ENCODE data around the gene CACNA2D3.

CACNA2D3 gene

GRCh38 chr3:54965746-54966145, 843.4 kb downstream of the CACNA2D3 start:
- Histone ChIP-seq H3K18ac (ENCODE audit: low read length) (no peak overlapping the region), H4K5ac (ENCODE audit: low read length) (no peak overlapping the region), H4K8ac (ENCODE audit: low read depth, low read length) (no peak overlapping the region), H3K4me3 (ENCODE audit: low read length) (no peak overlapping the region), H3K4me2 (ENCODE audit: low read length) (no peak overlapping the region), H2BK120ac (ENCODE audit: low read depth, low read length) (no peak overlapping the region), H3K4ac (ENCODE audit: low read depth, low read length) (no peak overlapping the region), H3K9ac (ENCODE audit: low read length) (no peak overlapping the region), H2BK5ac (ENCODE audit: low read length) (no peak overlapping the region), H3K79me1 (ENCODE audit: low read length) (no peaks in the 10 kb centered on the region), H3K56ac (ENCODE audit: low read length) (peak overlapping the region; percentile 19), H3K4me1 (ENCODE audit: control insufficient read depth, low read depth, low read length) (peaks cover 6% of the 10 kb centered on the region), H3K27me3 (ENCODE audit: insufficient read depth, low read length, poor library complexity) (no peaks in the 10 kb centered on the region), H2BK15ac (replicated peaks; ENCODE audit: low read depth) (no peak overlapping the region), H2AK5ac (ENCODE audit: low read length) (no peak overlapping the region), H3K23ac (ENCODE audit: low read length) (no peak overlapping the region), H3K27ac (ENCODE audit: low read depth, low read length) (no peak overlapping the region), H3K79me2 (ENCODE audit: control insufficient read depth, insufficient read depth, low read length) (no peaks in the 10 kb centered on the region), H3K36me3 (ENCODE audit: control insufficient read depth, insufficient read depth, low read length) (no peaks in the 10 kb centered on the region)
- no CpG with 5 or more reads among the region's 6 CpGs for WGBS (ENCODE audit: extremely low coverage, insufficient coverage, low lambda C conversion rate)
- peak; percentile 50 for DNase-seq

GRCh38 chr3:54966979-54967378, 844.6 kb downstream of the CACNA2D3 start:
- H3K79me1 ChIP-seq (ENCODE audit: low read length) = no peaks in the 10 kb centered on the region
- no peak overlapping the region for H3K23ac ChIP-seq (ENCODE audit: low read length)
- no peak overlapping the region for H3K4ac ChIP-seq (ENCODE audit: low read depth, low read length)
- H4K5ac ChIP-seq (ENCODE audit: low read length) = no peak overlapping the region
- H2AK5ac ChIP-seq (ENCODE audit: low read length) = no peak overlapping the region
- H3K79me2 ChIP-seq (ENCODE audit: control insufficient read depth, insufficient read depth, low read length) = no peaks in the 10 kb centered on the region
- H3K56ac ChIP-seq (ENCODE audit: low read length) = no peak overlapping the region
- no peak overlapping the region for H3K4me3 ChIP-seq (ENCODE audit: low read length)
- H2BK120ac ChIP-seq (ENCODE audit: low read depth, low read length) = no peak overlapping the region
- no peak overlapping the region for H3K4me2 ChIP-seq (ENCODE audit: low read length)
- H2BK5ac ChIP-seq (ENCODE audit: low read length) = no peak overlapping the region
- WGBS (ENCODE audit: extremely low coverage, insufficient coverage, low lambda C conversion rate) = no CpG with 5 or more reads among the region's 6 CpGs
- no peak overlapping the region for H2BK15ac ChIP-seq (replicated peaks; ENCODE audit: low read depth)
- H3K36me3 ChIP-seq (ENCODE audit: control insufficient read depth, insufficient read depth, low read length) = no peaks in the 10 kb centered on the region
- peak overlapping the region; percentile 61 for H3K18ac ChIP-seq (ENCODE audit: low read length)
- H3K4me1 ChIP-seq (ENCODE audit: control insufficient read depth, low read depth, low read length) = peaks cover 6% of the 10 kb centered on the region
- no peak overlapping the region for H3K9ac ChIP-seq (ENCODE audit: low read length)
- no peak overlapping the region for H3K27ac ChIP-seq (ENCODE audit: low read depth, low read length)
- no peaks in the 10 kb centered on the region for H3K27me3 ChIP-seq (ENCODE audit: insufficient read depth, low read length, poor library complexity)
- DNase-seq = no peak
- H4K8ac ChIP-seq (ENCODE audit: low read depth, low read length) = no peak overlapping the region

- no CpG with 5 or more reads among the region's 1 CpG for WGBS (ENCODE audit: extremely low coverage, insufficient coverage, low lambda C conversion rate)
- Histone ChIP-seq H3K4me1 (ENCODE audit: control insufficient read depth, low read depth, low read length) (peaks cover 6% of the 10 kb centered on the region), H2BK15ac (replicated peaks; ENCODE audit: low read depth) (no peak overlapping the region), H3K27ac (ENCODE audit: low read depth, low read length) (no peak overlapping the region), H3K4ac (ENCODE audit: low read depth, low read length) (no peak overlapping the region), H2BK120ac (ENCODE audit: low read depth, low read length) (no peak overlapping the region), H4K8ac (ENCODE audit: low read depth, low read length) (no peak overlapping the region), H3K79me1 (ENCODE audit: low read length) (no peaks in the 10 kb centered on the region), H2AK5ac (ENCODE audit: low read length) (no peak overlapping the region), H3K36me3 (ENCODE audit: control insufficient read depth, insufficient read depth, low read length) (no peaks in the 10 kb centered on the region), H3K9ac (ENCODE audit: low read length) (no peak overlapping the region), H3K79me2 (ENCODE audit: control insufficient read depth, insufficient read depth, low read length) (no peaks in the 10 kb centered on the region), H3K4me2 (ENCODE audit: low read length) (no peak overlapping the region), H3K23ac (ENCODE audit: low read length) (no peak overlapping the region), H3K56ac (ENCODE audit: low read length) (no peak overlapping the region), H3K4me3 (ENCODE audit: low read length) (no peak overlapping the region), H4K5ac (ENCODE audit: low read length) (no peak overlapping the region), H2BK5ac (ENCODE audit: low read length) (no peak overlapping the region), H3K18ac (ENCODE audit: low read length) (peak overlapping the region; percentile 45), H3K27me3 (ENCODE audit: insufficient read depth, low read length, poor library complexity) (no peaks in the 10 kb centered on the region)
- no peak for DNase-seq
Measured at GRCh38 chr3:54967731-54968161, 845.4 kb downstream of the CACNA2D3 start.

GRCh38 chr3:54968546-54969172, 846.3 kb downstream of the CACNA2D3 start:
- WGBS (ENCODE audit: extremely low coverage, insufficient coverage, low lambda C conversion rate) = no CpG with 5 or more reads among the region's 5 CpGs
- H3K18ac ChIP-seq (ENCODE audit: low read length) = no peak overlapping the region
- no peak overlapping the region for H2BK15ac ChIP-seq (replicated peaks; ENCODE audit: low read depth)
- no peak overlapping the region for H3K4ac ChIP-seq (ENCODE audit: low read depth, low read length)
- no peak overlapping the region for H2AK5ac ChIP-seq (ENCODE audit: low read length)
- no peak overlapping the region for H3K23ac ChIP-seq (ENCODE audit: low read length)
- H3K27me3 ChIP-seq (ENCODE audit: insufficient read depth, low read length, poor library complexity) = no peaks in the 10 kb centered on the region
- H2BK5ac ChIP-seq (ENCODE audit: low read length) = no peak overlapping the region
- no peak overlapping the region for H3K4me3 ChIP-seq (ENCODE audit: low read length)
- H3K4me2 ChIP-seq (ENCODE audit: low read length) = no peak overlapping the region
- H2BK120ac ChIP-seq (ENCODE audit: low read depth, low read length) = no peak overlapping the region
- no peak overlapping the region for H3K9ac ChIP-seq (ENCODE audit: low read length)
- no peak overlapping the region for H4K5ac ChIP-seq (ENCODE audit: low read length)
- no peaks in the 10 kb centered on the region for H3K36me3 ChIP-seq (ENCODE audit: control insufficient read depth, insufficient read depth, low read length)
- H4K8ac ChIP-seq (ENCODE audit: low read depth, low read length) = no peak overlapping the region
- H3K79me2 ChIP-seq (ENCODE audit: control insufficient read depth, insufficient read depth, low read length) = no peaks in the 10 kb centered on the region
- no peak overlapping the region for H3K56ac ChIP-seq (ENCODE audit: low read length)
- no peaks in the 10 kb centered on the region for H3K79me1 ChIP-seq (ENCODE audit: low read length)
- DNase-seq = peak; percentile 60
- H3K4me1 ChIP-seq (ENCODE audit: control insufficient read depth, low read depth, low read length) = peaks cover 2% of the 10 kb centered on the region
- no peak overlapping the region for H3K27ac ChIP-seq (ENCODE audit: low read depth, low read length)

- DNase-seq = no peak
- Histone ChIP-seq H4K5ac (ENCODE audit: low read length) (no peak overlapping the region), H3K79me2 (ENCODE audit: control insufficient read depth, insufficient read depth, low read length) (no peaks in the 10 kb centered on the region), H3K36me3 (ENCODE audit: control insufficient read depth, insufficient read depth, low read length) (no peaks in the 10 kb centered on the region), H3K27me3 (ENCODE audit: insufficient read depth, low read length, poor library complexity) (no peaks in the 10 kb centered on the region), H3K18ac (ENCODE audit: low read length) (no peak overlapping the region), H3K4me1 (ENCODE audit: control insufficient read depth, low read depth, low read length) (peaks cover 2% of the 10 kb centered on the region), H3K56ac (ENCODE audit: low read length) (no peak overlapping the region), H3K4me3 (ENCODE audit: low read length) (no peak overlapping the region), H2BK120ac (ENCODE audit: low read depth, low read length) (no peak overlapping the region), H3K4me2 (ENCODE audit: low read length) (no peak overlapping the region), H3K4ac (ENCODE audit: low read depth, low read length) (no peak overlapping the region), H2BK15ac (replicated peaks; ENCODE audit: low read depth) (no peak overlapping the region), H3K9ac (ENCODE audit: low read length) (no peak overlapping the region), H3K23ac (ENCODE audit: low read length) (no peak overlapping the region), H3K79me1 (ENCODE audit: low read length) (no peaks in the 10 kb centered on the region), H2BK5ac (ENCODE audit: low read length) (no peak overlapping the region), H4K8ac (ENCODE audit: low read depth, low read length) (no peak overlapping the region), H2AK5ac (ENCODE audit: low read length) (peak overlapping the region; percentile 15), H3K27ac (ENCODE audit: low read depth, low read length) (no peak overlapping the region)
- WGBS (ENCODE audit: extremely low coverage, insufficient coverage, low lambda C conversion rate) = no CpG with 5 or more reads among the region's 3 CpGs
Measured at GRCh38 chr3:54969652-54970051, 847.3 kb downstream of the CACNA2D3 start.

DNA sequence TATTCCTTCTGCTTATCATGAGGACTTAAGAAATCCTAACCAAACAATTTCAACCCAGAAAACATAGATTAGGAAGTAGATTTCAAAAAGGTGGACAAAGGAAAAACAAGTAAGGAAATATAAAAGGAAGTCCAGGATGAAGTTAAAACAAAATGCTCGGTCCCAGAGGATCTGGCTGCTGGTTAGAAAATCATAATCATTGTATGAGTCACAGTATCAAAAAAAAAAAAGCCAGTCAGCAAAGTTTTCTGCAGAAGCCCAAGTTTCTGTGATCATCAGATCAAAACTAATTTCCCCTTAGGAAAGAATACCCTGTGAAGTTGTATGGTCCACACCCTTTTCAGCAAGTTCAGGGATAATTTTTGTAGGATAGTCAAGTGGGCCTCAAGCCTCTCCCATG, 848.5 kb downstream of the CACNA2D3 start:
- H3K9ac ChIP-seq (ENCODE audit: low read length) = no peak overlapping the region
- H3K36me3 ChIP-seq (ENCODE audit: control insufficient read depth, insufficient read depth, low read length) = no peaks in the 10 kb centered on the region

More for the DNA sequence above, 848.5 kb downstream of the CACNA2D3 start:
- no peak overlapping the region for H4K5ac ChIP-seq (ENCODE audit: low read length)
- H3K79me2 ChIP-seq (ENCODE audit: control insufficient read depth, insufficient read depth, low read length) = no peaks in the 10 kb centered on the region
- H3K4me1 ChIP-seq (ENCODE audit: control insufficient read depth, low read depth, low read length) = no peaks in the 10 kb centered on the region
- no peak overlapping the region for H3K4me3 ChIP-seq (ENCODE audit: low read length)
- no CpG with 5 or more reads among the region's 1 CpG for WGBS (ENCODE audit: extremely low coverage, insufficient coverage, low lambda C conversion rate)
- DNase-seq = no peak
- no peak overlapping the region for H2AK5ac ChIP-seq (ENCODE audit: low read length)
- H3K27me3 ChIP-seq (ENCODE audit: insufficient read depth, low read length, poor library complexity) = no peaks in the 10 kb centered on the region
- H3K79me1 ChIP-seq (ENCODE audit: low read length) = no peaks in the 10 kb centered on the region
- no peak overlapping the region for H4K8ac ChIP-seq (ENCODE audit: low read depth, low read length)
- no peak overlapping the region for H3K56ac ChIP-seq (ENCODE audit: low read length)
- no peak overlapping the region for H3K18ac ChIP-seq (ENCODE audit: low read length)
- no peak overlapping the region for H3K23ac ChIP-seq (ENCODE audit: low read length)
- H2BK120ac ChIP-seq (ENCODE audit: low read depth, low read length) = no peak overlapping the region
- no peak overlapping the region for H3K4ac ChIP-seq (ENCODE audit: low read depth, low read length)
- H2BK5ac ChIP-seq (ENCODE audit: low read length) = no peak overlapping the region
- H2BK15ac ChIP-seq (replicated peaks; ENCODE audit: low read depth) = no peak overlapping the region
- no peak overlapping the region for H3K27ac ChIP-seq (ENCODE audit: low read depth, low read length)
- H3K4me2 ChIP-seq (ENCODE audit: low read length) = no peak overlapping the region
